ENCODE data around the gene PEAK3. TPM values are rescaled to one million over a fixed set of nuclear protein-coding genes. Genes with fewer than 3 reads are reported as not detected.
A peak's percentile ranks its signal among the peaks of the same experiment; 100 is the strongest.

PEAK3 gene
- total RNA-seq, 1 donor from 2014 or later = 0.51 TPM

DNA sequence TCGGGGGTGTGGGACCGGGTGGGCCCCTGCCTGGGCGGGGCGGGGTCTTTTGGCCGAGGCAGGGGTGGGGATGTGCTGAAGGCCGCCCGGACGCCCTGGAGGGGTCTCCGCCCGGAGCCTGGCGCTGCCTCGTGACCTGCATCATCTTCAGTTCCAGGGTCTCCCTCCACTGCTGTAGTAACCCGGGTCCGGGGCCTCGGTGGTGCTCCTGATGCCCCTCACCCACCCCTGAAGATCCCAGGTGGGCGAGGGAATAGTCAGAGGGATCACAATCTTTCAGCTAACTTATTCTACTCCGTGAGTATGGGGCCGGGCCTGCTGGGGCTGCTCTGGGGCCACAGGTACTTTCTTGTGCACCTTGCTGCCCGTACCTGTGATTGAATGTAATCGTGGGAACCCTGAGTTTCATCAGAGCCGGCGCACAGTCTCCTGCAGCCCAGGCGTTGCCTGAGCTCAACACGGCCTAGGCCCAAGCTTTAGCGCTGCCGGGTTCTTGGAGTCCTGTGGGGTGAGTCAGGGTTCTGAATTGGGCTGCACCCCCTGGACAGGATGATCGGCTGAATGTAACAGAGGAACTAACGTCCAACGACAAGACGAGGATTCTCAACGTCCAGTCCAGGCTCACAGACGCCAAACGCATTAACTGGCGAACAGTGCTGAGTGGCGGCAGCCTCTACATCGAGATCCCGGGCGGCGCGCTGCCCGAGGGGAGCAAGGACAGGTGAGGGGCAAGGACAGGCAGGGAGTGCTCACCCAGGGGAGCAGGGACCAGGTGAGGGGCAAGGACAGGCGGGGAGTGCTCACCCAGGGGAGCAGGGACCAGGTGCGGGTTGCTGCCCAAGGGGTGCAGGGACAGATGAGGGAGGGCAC is 10.5 kb downstream of the PEAK3 start:
- Mint-ChIP-seq H3K27me3 (ENCODE audit: unreplicated experiment) (no peaks in the 10 kb centered on the region), H3K36me3 (ENCODE audit: unreplicated experiment) (peaks cover 17% of the 10 kb centered on the region), H3K4me3 (ENCODE audit: unreplicated experiment) (peak overlapping the region; percentile 88), H3K27ac (ENCODE audit: unreplicated experiment) (peak overlapping the region; percentile 93), H3K9me3 (ENCODE audit: unreplicated experiment) (no peaks in the 10 kb centered on the region), H3K4me1 (ENCODE audit: unreplicated experiment) (peaks cover 46% of the 10 kb centered on the region)
- no peak for DNase-seq (ENCODE audit: extremely low spot score, unreplicated experiment)
- TF ChIP-seq, protein P1, sequence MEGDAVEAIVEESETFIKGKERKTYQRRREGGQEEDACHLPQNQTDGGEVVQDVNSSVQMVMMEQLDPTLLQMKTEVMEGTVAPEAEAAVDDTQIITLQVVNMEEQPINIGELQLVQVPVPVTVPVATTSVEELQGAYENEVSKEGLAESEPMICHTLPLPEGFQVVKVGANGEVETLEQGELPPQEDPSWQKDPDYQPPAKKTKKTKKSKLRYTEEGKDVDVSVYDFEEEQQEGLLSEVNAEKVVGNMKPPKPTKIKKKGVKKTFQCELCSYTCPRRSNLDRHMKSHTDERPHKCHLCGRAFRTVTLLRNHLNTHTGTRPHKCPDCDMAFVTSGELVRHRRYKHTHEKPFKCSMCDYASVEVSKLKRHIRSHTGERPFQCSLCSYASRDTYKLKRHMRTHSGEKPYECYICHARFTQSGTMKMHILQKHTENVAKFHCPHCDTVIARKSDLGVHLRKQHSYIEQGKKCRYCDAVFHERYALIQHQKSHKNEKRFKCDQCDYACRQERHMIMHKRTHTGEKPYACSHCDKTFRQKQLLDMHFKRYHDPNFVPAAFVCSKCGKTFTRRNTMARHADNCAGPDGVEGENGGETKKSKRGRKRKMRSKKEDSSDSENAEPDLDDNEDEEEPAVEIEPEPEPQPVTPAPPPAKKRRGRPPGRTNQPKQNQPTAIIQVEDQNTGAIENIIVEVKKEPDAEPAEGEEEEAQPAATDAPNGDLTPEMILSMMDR (IDR thresholded peaks at IDR 0.05) = no peak

DNA sequence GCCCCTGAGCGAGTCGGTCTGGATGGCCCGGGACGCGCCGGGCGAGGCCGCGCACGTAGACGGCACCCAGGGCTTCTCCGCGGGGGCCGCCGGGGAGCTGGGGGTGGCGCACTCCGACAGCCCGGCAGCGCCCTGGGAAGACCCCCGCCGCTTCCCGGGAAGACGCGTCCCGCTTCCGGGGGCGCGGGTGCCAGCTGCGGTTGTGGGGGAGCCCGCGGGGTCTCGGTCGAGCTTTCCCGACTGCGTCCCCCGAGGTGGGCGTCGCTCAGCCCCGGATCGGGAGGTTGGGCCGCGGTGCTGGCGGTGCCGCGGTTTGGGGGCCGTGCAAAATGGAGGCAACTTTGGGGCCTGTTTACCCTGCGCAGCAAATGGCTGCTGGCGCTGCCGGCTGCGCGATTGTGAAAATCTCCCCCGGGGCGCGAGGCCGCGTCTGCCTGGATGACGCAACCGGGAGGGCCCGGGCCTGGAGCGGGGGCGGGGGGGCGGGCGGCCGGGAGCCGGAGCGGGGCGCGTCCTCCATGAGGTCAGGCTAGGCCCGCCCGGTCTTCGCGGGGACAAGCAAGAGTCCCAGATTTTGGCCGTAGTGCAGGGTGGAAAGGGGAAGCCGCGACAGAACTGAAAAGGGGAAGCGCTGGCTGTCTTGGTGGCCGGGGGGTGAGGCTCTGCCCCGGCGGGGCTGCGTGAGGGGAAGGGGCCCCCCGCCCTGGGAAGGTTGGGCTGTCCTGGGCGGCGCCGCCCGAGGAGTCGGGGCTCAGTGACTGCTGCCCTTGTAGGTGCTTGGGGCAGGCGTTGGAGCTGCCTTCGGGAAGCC is 11.3 kb downstream of the PEAK3 start:
- Mint-ChIP-seq H3K27ac (ENCODE audit: unreplicated experiment) (peak overlapping the region; percentile 88), H3K27me3 (ENCODE audit: unreplicated experiment) (no peaks in the 10 kb centered on the region), H3K36me3 (ENCODE audit: unreplicated experiment) (peaks cover 17% of the 10 kb centered on the region), H3K4me3 (ENCODE audit: unreplicated experiment) (peak overlapping the region; percentile 88), H3K9me3 (ENCODE audit: unreplicated experiment) (no peaks in the 10 kb centered on the region), H3K4me1 (ENCODE audit: unreplicated experiment) (peaks cover 48% of the 10 kb centered on the region)
- TF ChIP-seq, protein P1 (IDR thresholded peaks at IDR 0.05) = no peak
- peak; percentile 92 for DNase-seq (ENCODE audit: extremely low spot score, unreplicated experiment)

DNA sequence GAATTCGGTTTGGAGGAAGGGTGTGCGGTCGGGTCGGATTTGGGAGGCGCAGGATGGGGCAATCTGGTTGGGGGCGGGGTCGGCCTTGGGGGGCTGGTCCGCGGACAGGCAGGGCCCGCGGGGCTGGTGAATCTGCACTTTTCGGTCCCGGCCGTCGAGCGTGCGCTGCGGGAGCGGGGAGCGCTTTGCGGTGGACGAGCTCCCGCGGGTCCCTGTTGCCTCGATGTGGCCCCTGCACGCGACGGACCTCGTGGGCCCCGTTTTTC is 11.9 kb downstream of the PEAK3 start:
- TF ChIP-seq, protein P1 (IDR thresholded peaks at IDR 0.05) = no peak
- Mint-ChIP-seq H3K4me3 (ENCODE audit: unreplicated experiment) (peak overlapping the region; percentile 88), H3K27me3 (ENCODE audit: unreplicated experiment) (no peaks in the 10 kb centered on the region), H3K4me1 (ENCODE audit: unreplicated experiment) (peaks cover 47% of the 10 kb centered on the region), H3K27ac (ENCODE audit: unreplicated experiment) (peak overlapping the region; percentile 88), H3K9me3 (ENCODE audit: unreplicated experiment) (no peaks in the 10 kb centered on the region), H3K36me3 (ENCODE audit: unreplicated experiment) (peaks cover 15% of the 10 kb centered on the region)
- DNase-seq (ENCODE audit: extremely low spot score, unreplicated experiment) = no peak

DNA sequence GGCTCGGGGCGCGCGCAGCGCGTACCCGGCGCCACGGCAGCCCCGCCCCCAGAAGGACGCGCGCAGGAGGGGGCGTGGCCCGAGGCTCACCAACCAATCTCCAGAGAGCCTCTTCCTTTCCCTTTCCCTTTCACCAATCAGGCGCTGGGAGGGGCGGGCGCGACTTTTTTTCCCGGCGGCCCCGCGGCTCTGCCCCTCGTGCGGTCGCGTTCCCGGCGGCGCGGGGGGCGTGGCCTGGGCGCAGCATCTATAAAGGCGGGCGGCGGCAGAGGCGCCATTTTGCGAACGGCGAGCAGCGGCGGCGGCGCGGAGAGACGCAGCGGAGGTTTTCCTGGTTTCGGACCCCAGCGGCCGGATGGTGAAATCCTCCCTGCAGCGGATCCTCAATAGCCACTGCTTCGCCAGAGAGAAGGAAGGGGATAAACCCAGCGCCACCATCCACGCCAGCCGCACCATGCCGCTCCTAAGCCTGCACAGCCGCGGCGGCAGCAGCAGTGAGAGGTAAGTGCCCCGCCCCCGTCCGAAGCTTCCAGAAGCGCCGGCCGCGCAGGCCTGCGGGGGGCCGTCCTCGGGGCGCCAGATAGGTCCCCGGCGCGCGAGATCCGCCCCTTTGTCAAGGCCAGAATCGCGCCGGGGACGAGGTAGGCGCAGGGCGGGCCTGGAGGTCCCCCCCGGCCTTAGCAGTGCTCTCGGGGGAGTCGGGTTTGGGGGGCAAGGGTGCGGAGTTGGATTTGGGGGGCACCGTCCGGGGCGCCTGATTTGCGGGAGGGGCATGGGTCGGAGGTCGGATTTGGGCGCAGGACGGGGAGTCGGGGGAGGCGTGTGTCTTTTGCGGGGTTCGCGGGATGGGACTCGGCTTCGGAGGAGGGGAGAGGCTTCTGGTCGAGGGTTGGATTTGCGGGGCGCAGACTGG is 12.5 kb downstream of the PEAK3 start:
- DNase-seq (ENCODE audit: extremely low spot score, unreplicated experiment) = peak; percentile 100
- Mint-ChIP-seq H3K4me1 (ENCODE audit: unreplicated experiment) (peaks cover 42% of the 10 kb centered on the region), H3K4me3 (ENCODE audit: unreplicated experiment) (peak overlapping the region; percentile 88), H3K27ac (ENCODE audit: unreplicated experiment) (peak overlapping the region; percentile 88), H3K9me3 (ENCODE audit: unreplicated experiment) (no peaks in the 10 kb centered on the region), H3K36me3 (ENCODE audit: unreplicated experiment) (peaks cover 12% of the 10 kb centered on the region), H3K27me3 (ENCODE audit: unreplicated experiment) (no peaks in the 10 kb centered on the region)
- TF ChIP-seq, protein P1 (IDR thresholded peaks at IDR 0.05) = peak; percentile 16
